ENCODE data around the gene SERPINA6.

- TF ChIP-seq CTCF (IDR thresholded peaks at IDR 0.05) (no peak), POLR2A (IDR thresholded peaks at IDR 0.05) (no peak), POLR2AphosphoS5 (IDR thresholded peaks at IDR 0.05) (no peak)
Measured at GRCh38 chr14:94307410-94307992, 15.6 kb downstream of the SERPINA6 start.

All from breast epithelium (tissue), 3 donors.